IMR-90 (cell line): ENCODE results near the gene IFI27L2. TPM values are rescaled to one million over a fixed set of nuclear protein-coding genes. Genes with fewer than 3 reads are reported as not detected.

Source experiments
- ATAC-seq: fragments of 200-7000 bp; cut with Tn5 transposase; 2 replicates; pipeline ENCODE4 v1.9.1; 2020; ENCODE audit warnings: low read depth, mild to moderate bottlenecking, moderate library complexity
- BruUV-seq: library from RNA; stranded (reverse); fragments of 400-500 nt; replicated peaks from 2 replicates; lab custom pipeline; 2021; lab: Mats Ljungman, UMichigan
- CTCF ChIA-PET: fragments of 300-600 bp; formaldehyde crosslinking; extraction: SDS; loops from one replicate; lab custom pipeline; 2021; ENCODE audit warnings: antibody characterized with exemption; lab: Yijun Ruan, JAX
- POLR2A ChIA-PET: fragments of 300-600 bp; sonication (Branson Sonifier 250); formaldehyde crosslinking; loops from one replicate; lab custom pipeline; 2022; ENCODE audit warnings: antibody characterized with exemption; ENCODE audit not compliant: unreplicated experiment; lab: Charles Lee
- DNase-seq: peaks from one replicate; pipeline ENCODE4 v3.0.0; 2013
- H2AFZ ChIP-seq: replicated peaks from 2 replicates; pipeline ENCODE3; 2013; ENCODE audit warnings: low read length, mild to moderate bottlenecking; ENCODE audit not compliant: poor library complexity
- H2AK5ac ChIP-seq: 2 replicates; pipeline ENCODE4 v1.6.1; 2013; ENCODE audit warnings: low read depth, low read length, inconsistent platforms
- H2AK9ac ChIP-seq: replicated peaks from 2 replicates; pipeline ENCODE3; 2013; ENCODE audit warnings: mild to moderate bottlenecking, low read depth, low read length, moderate library complexity; ENCODE audit not compliant: poor library complexity
- H2BK120ac ChIP-seq: 2 replicates; pipeline ENCODE4 v1.6.1; 2013; ENCODE audit warnings: low read depth, low read length, inconsistent platforms
- H2BK15ac ChIP-seq: 3 replicates; pipeline ENCODE4 v1.6.1; 2013; ENCODE audit warnings: low read depth, low read length, inconsistent platforms
- H2BK20ac ChIP-seq: 2 replicates; pipeline ENCODE4 v1.6.1; 2013; ENCODE audit warnings: low read depth, mild to moderate bottlenecking, inconsistent platforms, low read length, moderate library complexity
- H2BK5ac ChIP-seq: 2 replicates; pipeline ENCODE4 v1.6.1; 2013; ENCODE audit warnings: mild to moderate bottlenecking, low read depth, low read length, inconsistent platforms; ENCODE audit not compliant: poor library complexity, severe bottlenecking
- H3K14ac ChIP-seq: replicated peaks from 2 replicates; pipeline ENCODE4 v1.6.1; 2013; ENCODE audit warnings: low read depth, low read length, inconsistent platforms
- H3K18ac ChIP-seq: 2 replicates; pipeline ENCODE4 v1.6.1; 2013; ENCODE audit warnings: low read depth, low read length, control low read depth
- H3K23ac ChIP-seq: 2 replicates; pipeline ENCODE4 v1.6.1; 2013; ENCODE audit warnings: low read depth, low read length, inconsistent platforms
- H3K27ac ChIP-seq: 2 replicates; pipeline ENCODE4 v1.5.1; 2013; ENCODE audit warnings: mild to moderate bottlenecking, control low read depth, low read length; ENCODE audit not compliant: insufficient read depth
- H3K27me3 ChIP-seq: 2 replicates; pipeline ENCODE4 v1.6.1; 2013; ENCODE audit warnings: low read length; ENCODE audit not compliant: control insufficient read depth, insufficient read depth
- H3K36me3 ChIP-seq: 2 replicates; pipeline ENCODE4 v1.6.1; 2013; ENCODE audit warnings: low read length, mixed read lengths; ENCODE audit not compliant: control insufficient read depth, insufficient read depth
- H3K4ac ChIP-seq: 2 replicates; pipeline ENCODE4 v1.6.1; 2013; ENCODE audit warnings: low read depth, low read length, inconsistent platforms
- H3K4me1 ChIP-seq: 2 replicates; pipeline ENCODE4 v1.6.1; 2013; ENCODE audit warnings: low read length, mixed read lengths; ENCODE audit not compliant: control insufficient read depth, insufficient read depth
- H3K4me2 ChIP-seq: 2 replicates; pipeline ENCODE4 v1.6.1; 2013; ENCODE audit warnings: low read depth, mild to moderate bottlenecking, control low read depth, low read length, moderate library complexity
- H3K4me3 ChIP-seq: 2 replicates; pipeline ENCODE4 v1.5.1; 2013; ENCODE audit warnings: low read depth, mild to moderate bottlenecking, control low read depth, low read length, moderate library complexity; ENCODE audit not compliant: insufficient read depth
- H3K56ac ChIP-seq: 2 replicates; pipeline ENCODE4 v1.6.1; 2013; ENCODE audit warnings: low read length, inconsistent platforms; ENCODE audit not compliant: insufficient read depth; ENCODE audit errors: extremely low read depth
- H3K79me1 ChIP-seq, 2 experiments: 2 replicates each; pipeline ENCODE4 v1.6.1; 2013; ENCODE audit warnings: low read length in 2 of 2, inconsistent platforms in 1 of 2, low read depth in 1 of 2
- H3K9ac ChIP-seq: 2 replicates; pipeline ENCODE4 v1.6.1; 2013; ENCODE audit warnings: low read depth, low read length, control low read depth
- H3K9me1 ChIP-seq: 2 replicates; pipeline ENCODE4 v1.6.1; 2013; ENCODE audit warnings: low read length, inconsistent platforms; ENCODE audit not compliant: insufficient read depth
- H3K9me3 ChIP-seq: 2 replicates; pipeline ENCODE4 v1.6.1; 2013; ENCODE audit warnings: low read length; ENCODE audit not compliant: control insufficient read depth, insufficient read depth
- H4K20me1 ChIP-seq: 2 replicates; pipeline ENCODE4 v1.6.1; 2013; ENCODE audit warnings: low read length, inconsistent platforms; ENCODE audit not compliant: insufficient read depth
- H4K5ac ChIP-seq: 2 replicates; pipeline ENCODE4 v1.6.1; 2013; ENCODE audit warnings: mild to moderate bottlenecking, low read depth, low read length, control low read depth
- H4K8ac ChIP-seq, 2 experiments: 2 replicates each; pipeline ENCODE4 v1.6.1; 2013; ENCODE audit warnings: low read depth in 2 of 2, low read length in 2 of 2, control low read depth in 1 of 2, inconsistent platforms in 1 of 2
- H4K91ac ChIP-seq: 2 replicates; pipeline ENCODE4 v1.6.1; 2013; ENCODE audit warnings: low read depth, low read length, inconsistent platforms; ENCODE audit not compliant: insufficient read depth
- MAFK ChIP-seq: IDR thresholded peaks from 2 replicates; pipeline ENCODE4 v1.6.1; 2012; ENCODE audit warnings: low read depth, low read length, improper control_type of control experiment
- NFE2L2 ChIP-seq: fragments of 150-350 bp; IDR thresholded peaks from 2 replicates; pipeline ENCODE4 v1.6.1; 2016; ENCODE audit warnings: low read depth, mild to moderate bottlenecking, low read length
- RAD21 ChIP-seq: IDR thresholded peaks from 2 replicates; pipeline ENCODE4 v1.6.1; 2012; ENCODE audit warnings: low read length, improper control_type of control experiment
- RCOR1 ChIP-seq: IDR thresholded peaks from 2 replicates; pipeline ENCODE4 v1.6.1; 2012; ENCODE audit warnings: mild to moderate bottlenecking, low read length, improper control_type of control experiment; ENCODE audit not compliant: insufficient replicate concordance
- SMC3 ChIP-seq: fragments of 150-350 bp; IDR thresholded peaks from 2 replicates; pipeline ENCODE4 v1.6.1; 2016; ENCODE audit warnings: low read depth, mild to moderate bottlenecking, antibody characterized with exemption, low read length, moderate library complexity
- WGBS, 2 experiments: methylation state at CpG; one replicate each; pipeline versions ENCODE4 v1.1.5 to v1.1.7; 2013; ENCODE audit warnings: missing lambda C conversion rate in 2 of 2; ENCODE audit not compliant: insufficient read length in 1 of 2; ENCODE audit errors: extremely low coverage in 2 of 2; 5-methylcytosine and 5-hydroxymethylcytosine counted together
- dilution Hi-C: fragments of 300-500 bp; cut with HindIII; formaldehyde crosslinking; loops from one replicate; pipeline ENCODE4 v1.14.3; 2018; ENCODE audit warnings: low sequenced_read_pairs; ENCODE audit not compliant: unreplicated experiment
- in situ Hi-C: fragments of 300-500 bp; cut with MboI; formaldehyde crosslinking; loops from 3 replicates; pipeline ENCODE4 v1.14.3; 2019; ENCODE audit warnings: low sequenced_read_pairs, inconsistent platforms, mixed read lengths
- intact Hi-C: fragments of 100-400 bp; cut with micrococcal nuclease; formaldehyde crosslinking; loops from 2 replicates; pipeline ENCODE4 v1.10.0; 2022
- polyA plus RNA-seq, 3 experiments: library from polyadenylated mRNA; depleted of rRNA; stranded (reverse); fragments of >200 nt; gene quantifications; 2 replicates each; pipeline ENCODE4 v1.2.3, GENCODE V29; 2012; ENCODE audit warnings: low replicate concordance in 1 of 3
- total RNA-seq: library from RNA; depleted of rRNA; stranded (reverse); fragments of >200 nt; gene quantifications from 2 replicates; pipeline ENCODE4 v1.2.3, GENCODE V29; 2012
- TF ChIP-seq, protein P1 (sequence below): fragments of 150-350 bp; IDR thresholded peaks from 2 replicates; pipeline ENCODE4 v1.6.1; 2017; ENCODE audit warnings: mild to moderate bottlenecking, antibody characterized with exemption, low read length, low read depth

Gene IFI27L2
- total and polyA plus RNA-seq, 2 of the 4 experiments (the other 2 are of a cell fraction): 43.0 to 187 TPM

DNA sequence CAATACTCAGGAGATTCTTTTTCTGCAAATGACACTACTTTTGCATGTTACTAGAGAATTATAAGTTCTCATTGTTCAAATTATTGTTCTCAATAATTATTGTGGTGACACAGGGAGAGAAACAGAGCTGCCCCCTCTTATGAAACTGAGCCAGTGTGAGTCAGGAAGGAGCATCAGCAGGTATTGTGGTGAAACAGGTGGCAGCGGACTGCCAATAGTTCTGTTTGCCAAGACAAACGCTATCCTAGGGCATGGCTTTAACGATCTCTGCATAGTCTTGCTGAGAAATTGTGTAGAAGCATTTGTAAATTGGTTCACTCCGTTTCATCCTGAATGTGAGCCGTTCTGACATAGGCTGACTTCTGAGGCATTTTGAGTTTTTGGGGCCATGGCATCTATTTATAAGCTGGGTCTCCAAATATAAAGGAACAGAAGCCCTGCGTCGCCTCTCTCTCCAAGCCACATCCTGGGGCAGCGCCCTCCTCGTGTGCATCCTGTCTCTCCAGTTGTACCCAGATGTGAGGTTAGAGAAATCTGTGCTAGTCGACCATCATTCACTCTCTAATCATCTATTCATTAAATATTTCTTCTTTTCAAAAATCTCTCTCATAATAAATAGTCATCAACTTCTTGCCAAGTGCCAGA, 29.0 kb upstream of the IFI27L2 start:
- H3K4me2 ChIP-seq: no peak overlapping the region
- no peak overlapping the region for H2BK5ac ChIP-seq
- no peaks in the 10 kb centered on the region for H3K9me1 ChIP-seq
- BruUV-seq: no TSS peak
- no peak overlapping the region for H3K27ac ChIP-seq
- H3K56ac ChIP-seq: no peak overlapping the region
- no peak for ATAC-seq
- H3K4me1 ChIP-seq: no peaks in the 10 kb centered on the region
- CTCF ChIA-PET: no interaction called here
- H3K9ac ChIP-seq: no peak overlapping the region
- H3K36me3 ChIP-seq: no peaks in the 10 kb centered on the region
- H3K79me1 ChIP-seq: no peaks in the 10 kb centered on the region
- H3K27me3 ChIP-seq: peaks cover 14% of the 10 kb centered on the region
- DNase-seq: no peak
- H2BK20ac ChIP-seq: no peak overlapping the region
- H2AK9ac ChIP-seq: no peak overlapping the region
- H3K4me3 ChIP-seq: no peak overlapping the region
- intact Hi-C loops (no loop called here), dilution Hi-C loops (no loop called here), in situ Hi-C loops (no loop called here)
- no peak overlapping the region for H3K23ac ChIP-seq
- no peak overlapping the region for H2BK15ac ChIP-seq
- H4K20me1 ChIP-seq: no peaks in the 10 kb centered on the region
- no peak overlapping the region for H3K18ac ChIP-seq
- no peak overlapping the region for H4K8ac ChIP-seq
- no peak overlapping the region for H4K91ac ChIP-seq
- H2BK120ac ChIP-seq: no peak overlapping the region
- no peak overlapping the region for H4K5ac ChIP-seq
- no peaks in the 10 kb centered on the region for H3K9me3 ChIP-seq
- H2AFZ ChIP-seq: no peak overlapping the region
- H3K4ac ChIP-seq: no peak overlapping the region
- WGBS, 2 experiments: 63% methylated on average over 2 of the region's 10 CpGs; no CpG with 5 or more reads in 1 of the 2 experiments
- POLR2A ChIA-PET: no interaction called here
- H3K14ac ChIP-seq: no peak overlapping the region
- TF ChIP-seq RAD21: no peak
- TF ChIP-seq MAFK: no peak
- no peak for TF ChIP-seq NFE2L2
- TF ChIP-seq, protein P1, sequence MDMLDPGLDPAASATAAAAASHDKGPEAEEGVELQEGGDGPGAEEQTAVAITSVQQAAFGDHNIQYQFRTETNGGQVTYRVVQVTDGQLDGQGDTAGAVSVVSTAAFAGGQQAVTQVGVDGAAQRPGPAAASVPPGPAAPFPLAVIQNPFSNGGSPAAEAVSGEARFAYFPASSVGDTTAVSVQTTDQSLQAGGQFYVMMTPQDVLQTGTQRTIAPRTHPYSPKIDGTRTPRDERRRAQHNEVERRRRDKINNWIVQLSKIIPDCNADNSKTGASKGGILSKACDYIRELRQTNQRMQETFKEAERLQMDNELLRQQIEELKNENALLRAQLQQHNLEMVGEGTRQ: no peak
- TF ChIP-seq RCOR1: no peak
- no peak for TF ChIP-seq SMC3
- no peak overlapping the region for H2AK5ac ChIP-seq
